Suprapubic skin (tissue), 4 donors: ENCODE results near the gene POR.

Source experiments
- CTCF ChIP-seq, 2 donors: fragments of 200-600 bp in 1 of 2; fragments of 450-650 bp in 1 of 2; sonication (generic) in 1 of 2; IDR thresholded peaks; one replicate each; pipeline ENCODE4 v1.5.1; 2016 to 2019; ENCODE audit warnings: antibody characterized with exemption in 2 of 2, mild to moderate bottlenecking in 1 of 2, moderate library complexity in 1 of 2
- EP300 ChIP-seq: sonication (generic); formaldehyde crosslinking; IDR thresholded peaks from one replicate; pipeline ENCODE4 v1.6.1; 2017; ENCODE audit warnings: antibody characterized with exemption
- POLR2A ChIP-seq, 2 donors: fragments of 450-650 bp; IDR thresholded peaks; one replicate each; pipeline ENCODE4 v1.6.1; 2017; ENCODE audit warnings: antibody characterized with exemption in 2 of 2, mild to moderate bottlenecking in 2 of 2, moderate library complexity in 2 of 2
- POLR2AphosphoS5 ChIP-seq, 3 donors: sonication (generic); formaldehyde crosslinking; IDR thresholded peaks; one replicate each; pipeline ENCODE4 v1.6.1; 2017; ENCODE audit warnings: antibody characterized with exemption in 3 of 3

GRCh38 chr7:75881436-75882095 lies 33.4 kb upstream of the POR start:
- TF ChIP-seq CTCF (IDR thresholded peaks at IDR 0.05) = no peak
- TF ChIP-seq POLR2AphosphoS5 (IDR thresholded peaks at IDR 0.05) = no peak
- no peak for TF ChIP-seq POLR2A (IDR thresholded peaks at IDR 0.05)
- no peak for TF ChIP-seq EP300
